Measurements from ENCODE around the gene FAM3D.

FAM3D gene

DNA sequence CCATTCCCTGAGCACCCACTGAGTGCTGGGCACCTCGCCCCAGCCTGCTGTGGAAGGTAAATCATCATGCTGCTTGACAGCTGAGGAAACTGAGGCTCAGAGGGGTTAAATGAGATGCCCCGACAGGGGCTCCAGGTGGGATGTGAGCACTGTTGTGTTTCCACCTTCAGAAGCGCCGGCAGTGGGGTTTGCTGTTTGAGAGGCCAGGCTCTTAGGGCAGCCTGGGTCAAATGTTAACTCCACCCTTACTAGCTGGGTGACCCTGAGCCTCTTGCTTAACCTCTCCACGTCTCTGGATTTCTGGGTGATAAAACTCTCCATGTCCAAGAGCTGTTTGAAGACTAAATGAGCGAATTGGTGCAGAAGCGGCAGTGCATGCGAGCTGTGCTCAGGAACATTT, 43.1 kb downstream of the FAM3D start:
- Histone ChIP-seq H3K4me1 (ENCODE audit: control insufficient read depth, insufficient read depth, low read length, poor library complexity, severe bottlenecking) (no peaks in the 10 kb centered on the region), H3K27me3 (replicated peaks; ENCODE audit: control insufficient read depth, insufficient read depth, low read length, poor library complexity, severe bottlenecking) (no peaks in the 10 kb centered on the region)

DNA sequence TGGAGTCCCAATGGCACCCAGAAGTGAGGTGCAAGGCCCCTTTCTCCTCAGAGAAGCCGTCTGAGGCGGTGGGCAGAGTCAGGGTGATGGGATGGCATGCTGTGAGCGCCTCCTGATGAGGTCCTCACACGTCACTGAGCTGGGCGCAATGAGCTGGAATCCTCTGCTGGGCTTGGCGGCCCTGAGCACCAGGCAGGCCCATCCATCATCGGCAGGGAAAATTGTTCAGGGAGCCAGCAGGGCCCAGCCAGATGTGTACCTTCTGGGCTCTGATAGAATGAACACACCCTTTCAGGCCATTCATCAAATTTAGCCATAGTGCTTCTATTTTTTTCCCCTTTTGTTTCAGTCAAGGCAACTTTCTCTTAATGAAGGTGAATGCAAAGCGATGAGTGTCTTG, 43.7 kb downstream of the FAM3D start:
- no peak for DNase-seq
- Histone ChIP-seq H3K27me3 (replicated peaks; ENCODE audit: control insufficient read depth, insufficient read depth, low read length, poor library complexity, severe bottlenecking) (no peaks in the 10 kb centered on the region), H3K4me1 (ENCODE audit: control insufficient read depth, insufficient read depth, low read length, poor library complexity, severe bottlenecking) (no peaks in the 10 kb centered on the region), H3K27ac (ENCODE audit: insufficient read depth, low read length, poor library complexity, severe bottlenecking) (no peak overlapping the region), H3K36me3 (ENCODE audit: control insufficient read depth, insufficient read depth, low read length) (no peaks in the 10 kb centered on the region), H3K9me3 (ENCODE audit: control insufficient read depth, low read length) (no peaks in the 10 kb centered on the region), H3K4me3 (ENCODE audit: insufficient read depth, low read depth, low read length, poor library complexity, severe bottlenecking) (no peak overlapping the region)

More for the DNA sequence above, 43.1 kb downstream of the FAM3D start:
- Histone ChIP-seq H3K36me3 (ENCODE audit: control insufficient read depth, insufficient read depth, low read length) (no peaks in the 10 kb centered on the region), H3K9me3 (ENCODE audit: control insufficient read depth, low read length) (no peaks in the 10 kb centered on the region), H3K4me3 (ENCODE audit: insufficient read depth, low read depth, low read length, poor library complexity, severe bottlenecking) (no peak overlapping the region), H3K27ac (ENCODE audit: insufficient read depth, low read length, poor library complexity, severe bottlenecking) (no peak overlapping the region)
- no peak for DNase-seq

DNA sequence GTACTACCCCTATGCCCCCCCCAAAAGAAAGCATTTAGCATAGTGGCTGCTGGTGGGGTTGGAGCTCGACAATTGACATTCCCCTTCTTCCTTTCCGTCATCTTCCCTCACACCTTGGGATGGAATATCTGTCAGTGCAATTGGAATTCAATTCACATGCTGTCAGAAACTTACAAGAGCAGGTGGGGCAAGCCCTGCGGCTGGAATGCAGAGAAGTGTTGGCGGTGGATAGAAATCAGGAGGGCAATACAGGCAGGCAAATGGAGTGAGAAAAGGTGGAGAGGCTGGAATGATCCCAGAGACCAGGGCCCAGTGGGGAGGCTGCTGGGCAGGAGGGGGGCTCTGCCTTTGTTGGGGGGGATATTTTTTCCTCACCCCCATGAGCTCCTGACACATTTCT, 44.1 kb downstream of the FAM3D start:
- H3K4me1 ChIP-seq (ENCODE audit: control insufficient read depth, insufficient read depth, low read length, poor library complexity, severe bottlenecking), result no peaks in the 10 kb centered on the region
- no peak overlapping the region for H3K27ac ChIP-seq (ENCODE audit: insufficient read depth, low read length, poor library complexity, severe bottlenecking)
- no peaks in the 10 kb centered on the region for H3K36me3 ChIP-seq (ENCODE audit: control insufficient read depth, insufficient read depth, low read length)
- no peak overlapping the region for H3K4me3 ChIP-seq (ENCODE audit: insufficient read depth, low read depth, low read length, poor library complexity, severe bottlenecking)
- DNase-seq, result no peak
- H3K9me3 ChIP-seq (ENCODE audit: control insufficient read depth, low read length), result no peaks in the 10 kb centered on the region
- H3K27me3 ChIP-seq (replicated peaks; ENCODE audit: control insufficient read depth, insufficient read depth, low read length, poor library complexity, severe bottlenecking), result no peaks in the 10 kb centered on the region

DNA sequence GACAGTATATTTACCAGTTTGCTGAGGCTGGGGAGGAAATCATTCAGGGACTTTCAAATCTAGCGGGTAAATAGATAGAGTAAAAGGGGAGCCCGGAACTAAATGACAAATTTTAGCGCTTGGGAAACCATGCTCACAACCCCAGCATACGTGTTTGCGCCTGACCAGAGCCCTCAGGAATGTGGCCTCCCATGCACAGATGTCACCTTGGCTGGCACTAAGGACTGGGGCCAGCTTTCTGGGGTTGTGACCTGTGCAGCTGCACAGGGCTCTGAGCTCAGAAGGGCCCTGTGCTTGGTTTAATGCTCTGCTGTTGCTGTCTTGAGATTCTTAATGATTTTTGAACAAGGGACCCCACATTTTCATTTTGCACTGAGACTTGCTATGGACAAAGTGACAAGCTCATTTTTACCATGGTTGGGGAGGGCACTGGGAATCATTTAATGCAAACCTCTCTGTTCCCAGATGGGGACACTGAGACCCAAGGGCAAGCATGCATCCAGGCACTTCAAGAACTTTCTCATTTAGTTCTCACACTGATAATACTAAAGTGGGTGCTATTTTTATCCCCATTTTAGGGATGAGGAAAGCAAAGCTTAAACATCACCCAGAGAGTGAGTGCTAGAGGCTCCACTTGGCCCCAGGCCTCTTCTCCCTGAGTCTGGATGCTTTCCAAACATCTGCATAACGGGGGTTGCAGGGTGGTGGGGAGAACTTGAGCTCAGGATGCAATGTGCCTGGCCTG, 45.3 kb downstream of the FAM3D start:
- Histone ChIP-seq H3K27ac (ENCODE audit: insufficient read depth, low read length, poor library complexity, severe bottlenecking) (no peak overlapping the region), H3K36me3 (ENCODE audit: control insufficient read depth, insufficient read depth, low read length) (no peaks in the 10 kb centered on the region), H3K9me3 (ENCODE audit: control insufficient read depth, low read length) (no peaks in the 10 kb centered on the region), H3K4me1 (ENCODE audit: control insufficient read depth, insufficient read depth, low read length, poor library complexity, severe bottlenecking) (no peaks in the 10 kb centered on the region), H3K4me3 (ENCODE audit: insufficient read depth, low read depth, low read length, poor library complexity, severe bottlenecking) (no peak overlapping the region), H3K27me3 (replicated peaks; ENCODE audit: control insufficient read depth, insufficient read depth, low read length, poor library complexity, severe bottlenecking) (no peaks in the 10 kb centered on the region)
- DNase-seq, result no peak

DNA sequence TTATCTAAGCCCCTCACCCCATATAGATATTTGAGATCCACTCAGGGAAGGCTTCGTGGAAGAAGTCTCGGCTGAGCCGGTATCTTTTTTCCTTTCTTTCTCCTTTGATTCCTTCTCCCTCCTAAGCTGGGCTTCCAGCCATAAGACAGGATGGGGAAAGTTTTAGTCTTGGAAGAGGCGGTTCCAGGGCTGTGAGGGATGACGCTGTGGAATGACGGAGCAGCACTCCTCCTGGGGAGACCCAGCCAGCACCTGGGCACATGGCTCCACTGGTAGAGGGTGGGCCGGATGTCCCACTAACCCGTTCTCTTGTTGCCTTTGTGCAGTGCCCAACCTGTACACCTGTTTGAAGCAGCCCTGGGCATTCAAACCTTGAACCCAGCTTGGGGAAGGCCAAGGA, 46.2 kb downstream of the FAM3D start:
- Histone ChIP-seq H3K36me3 (ENCODE audit: control insufficient read depth, insufficient read depth, low read length) (no peaks in the 10 kb centered on the region), H3K27me3 (replicated peaks; ENCODE audit: control insufficient read depth, insufficient read depth, low read length, poor library complexity, severe bottlenecking) (no peaks in the 10 kb centered on the region), H3K9me3 (ENCODE audit: control insufficient read depth, low read length) (no peaks in the 10 kb centered on the region), H3K27ac (ENCODE audit: insufficient read depth, low read length, poor library complexity, severe bottlenecking) (no peak overlapping the region), H3K4me1 (ENCODE audit: control insufficient read depth, insufficient read depth, low read length, poor library complexity, severe bottlenecking) (no peaks in the 10 kb centered on the region), H3K4me3 (ENCODE audit: insufficient read depth, low read depth, low read length, poor library complexity, severe bottlenecking) (no peak overlapping the region)
- DNase-seq, result no peak

DNA sequence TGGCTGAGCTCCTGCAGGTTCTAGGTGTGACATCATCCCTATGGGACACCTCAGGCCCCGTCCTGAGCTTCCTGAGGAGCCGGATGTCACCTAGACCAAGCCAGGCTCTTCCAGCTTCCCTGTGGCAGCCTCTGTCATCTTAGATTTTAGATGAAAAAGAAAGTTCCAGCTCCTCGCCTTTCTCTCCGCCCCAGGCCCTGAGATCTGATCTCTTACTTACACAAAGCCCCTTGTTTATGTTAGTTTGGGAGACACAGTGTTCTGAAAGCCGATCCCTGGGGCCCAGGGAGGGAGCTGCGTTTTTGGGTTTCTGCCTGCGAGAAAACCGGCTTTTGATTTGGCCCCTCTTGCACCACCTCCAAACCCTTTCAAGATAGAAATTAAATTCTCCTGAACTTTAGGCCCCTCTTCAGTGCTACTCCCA, 49.2 kb downstream of the FAM3D start:
- no peak overlapping the region for H3K27ac ChIP-seq (ENCODE audit: insufficient read depth, low read length, poor library complexity, severe bottlenecking)
- DNase-seq, result no peak
- no peaks in the 10 kb centered on the region for H3K9me3 ChIP-seq (ENCODE audit: control insufficient read depth, low read length)
- H3K4me3 ChIP-seq (ENCODE audit: insufficient read depth, low read depth, low read length, poor library complexity, severe bottlenecking), result no peak overlapping the region
- no peaks in the 10 kb centered on the region for H3K4me1 ChIP-seq (ENCODE audit: control insufficient read depth, insufficient read depth, low read length, poor library complexity, severe bottlenecking)
- H3K27me3 ChIP-seq (replicated peaks; ENCODE audit: control insufficient read depth, insufficient read depth, low read length, poor library complexity, severe bottlenecking), result no peaks in the 10 kb centered on the region
- H3K36me3 ChIP-seq (ENCODE audit: control insufficient read depth, insufficient read depth, low read length), result no peaks in the 10 kb centered on the region

DNA sequence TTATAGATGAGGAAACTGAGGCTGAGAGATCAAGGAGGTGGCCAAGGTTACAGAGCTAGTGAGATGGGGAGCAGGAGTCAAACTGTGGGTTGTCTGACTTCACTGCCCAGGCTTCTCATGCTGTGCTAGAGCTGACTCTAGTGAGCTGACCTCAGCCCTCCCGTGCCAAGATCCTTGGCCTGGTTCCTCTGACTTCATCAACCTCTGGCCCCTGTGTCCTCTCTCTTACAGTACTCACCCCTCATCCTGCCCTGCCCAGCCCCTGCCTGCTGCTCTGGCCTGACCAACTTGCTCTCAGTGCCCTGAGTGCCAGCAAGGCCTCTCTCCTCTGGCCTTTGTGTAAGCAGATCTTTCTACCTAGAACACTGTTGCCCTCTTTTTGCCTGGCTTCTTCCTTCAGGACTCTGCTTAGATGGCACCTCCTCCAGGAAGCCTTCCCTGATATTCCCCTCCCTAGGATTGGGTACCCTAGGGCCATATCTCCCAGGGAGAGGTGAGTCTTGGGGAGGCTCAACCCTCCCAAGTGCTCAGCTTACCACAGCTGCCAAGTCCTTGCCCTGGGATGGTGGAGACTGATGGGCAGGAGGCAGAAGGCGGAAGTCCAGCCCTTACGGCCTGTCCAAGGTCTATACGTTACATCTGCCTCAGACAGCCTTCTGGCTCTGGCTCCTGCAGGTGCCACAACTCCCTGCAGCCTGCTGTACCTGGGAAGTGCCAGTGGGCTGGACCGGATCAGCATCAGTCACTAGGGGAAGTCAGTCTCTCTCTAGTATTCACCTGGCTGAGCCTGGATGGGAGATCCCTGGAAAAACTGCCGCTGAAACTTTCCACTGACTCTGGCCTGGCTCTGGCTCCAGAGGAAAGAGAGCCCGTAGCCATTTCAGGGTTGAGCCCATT, 53.1 kb downstream of the FAM3D start:
- Histone ChIP-seq H3K36me3 (ENCODE audit: control insufficient read depth, insufficient read depth, low read length) (no peaks in the 10 kb centered on the region), H3K27me3 (replicated peaks; ENCODE audit: control insufficient read depth, insufficient read depth, low read length, poor library complexity, severe bottlenecking) (no peaks in the 10 kb centered on the region), H3K4me1 (ENCODE audit: control insufficient read depth, insufficient read depth, low read length, poor library complexity, severe bottlenecking) (no peaks in the 10 kb centered on the region), H3K27ac (ENCODE audit: insufficient read depth, low read length, poor library complexity, severe bottlenecking) (no peak overlapping the region), H3K4me3 (ENCODE audit: insufficient read depth, low read depth, low read length, poor library complexity, severe bottlenecking) (no peak overlapping the region), H3K9me3 (ENCODE audit: control insufficient read depth, low read length) (no peaks in the 10 kb centered on the region)
- DNase-seq, result no peak

DNA sequence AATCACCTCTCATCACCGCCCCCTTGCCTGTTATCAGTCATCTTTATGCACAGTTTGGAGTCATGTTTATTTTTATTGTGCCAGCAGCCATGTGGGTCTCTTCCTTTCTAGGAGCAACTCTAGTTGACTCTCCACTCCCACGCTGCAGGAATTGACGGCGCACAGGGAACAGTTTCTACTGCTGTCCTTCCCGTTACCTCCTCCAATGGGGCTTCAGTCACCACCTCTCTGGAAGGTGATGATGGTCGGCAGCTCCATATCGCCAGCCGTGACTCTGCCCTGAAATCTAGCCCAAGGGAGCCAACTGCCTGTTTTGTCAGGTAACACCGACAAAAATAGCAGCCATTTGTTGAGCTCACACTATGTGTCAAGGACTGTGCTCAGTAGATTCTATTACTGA, 53.7 kb downstream of the FAM3D start:
- Histone ChIP-seq H3K36me3 (ENCODE audit: control insufficient read depth, insufficient read depth, low read length) (no peaks in the 10 kb centered on the region), H3K27ac (ENCODE audit: insufficient read depth, low read length, poor library complexity, severe bottlenecking) (no peak overlapping the region), H3K4me3 (ENCODE audit: insufficient read depth, low read depth, low read length, poor library complexity, severe bottlenecking) (no peak overlapping the region), H3K27me3 (replicated peaks; ENCODE audit: control insufficient read depth, insufficient read depth, low read length, poor library complexity, severe bottlenecking) (no peaks in the 10 kb centered on the region), H3K4me1 (ENCODE audit: control insufficient read depth, insufficient read depth, low read length, poor library complexity, severe bottlenecking) (no peaks in the 10 kb centered on the region), H3K9me3 (ENCODE audit: control insufficient read depth, low read length) (no peaks in the 10 kb centered on the region)
- no peak for DNase-seq

DNA sequence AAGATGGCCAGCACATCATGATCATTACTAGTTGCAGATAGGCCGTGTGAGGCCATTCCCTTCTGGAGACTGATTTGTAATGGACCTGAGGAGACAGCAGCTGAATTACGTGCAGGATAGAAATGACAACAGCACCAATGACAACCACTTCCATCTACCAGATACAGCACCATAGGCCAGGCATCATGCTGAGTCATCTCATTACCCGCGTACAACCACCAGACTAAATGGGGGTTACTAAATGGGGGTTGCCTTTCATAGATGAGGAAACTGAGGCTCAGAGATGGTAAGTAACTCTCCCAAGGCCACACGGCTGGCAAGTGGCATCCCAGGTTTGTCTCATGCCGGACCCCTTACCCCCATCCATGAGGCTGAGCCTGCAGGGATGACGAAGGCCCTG, 56.6 kb downstream of the FAM3D start:
- Histone ChIP-seq H3K4me3 (ENCODE audit: insufficient read depth, low read depth, low read length, poor library complexity, severe bottlenecking) (no peak overlapping the region), H3K27me3 (replicated peaks; ENCODE audit: control insufficient read depth, insufficient read depth, low read length, poor library complexity, severe bottlenecking) (no peaks in the 10 kb centered on the region), H3K4me1 (ENCODE audit: control insufficient read depth, insufficient read depth, low read length, poor library complexity, severe bottlenecking) (no peaks in the 10 kb centered on the region), H3K9me3 (ENCODE audit: control insufficient read depth, low read length) (no peaks in the 10 kb centered on the region), H3K27ac (ENCODE audit: insufficient read depth, low read length, poor library complexity, severe bottlenecking) (no peak overlapping the region), H3K36me3 (ENCODE audit: control insufficient read depth, insufficient read depth, low read length) (no peaks in the 10 kb centered on the region)
- no peak for DNase-seq

DNA sequence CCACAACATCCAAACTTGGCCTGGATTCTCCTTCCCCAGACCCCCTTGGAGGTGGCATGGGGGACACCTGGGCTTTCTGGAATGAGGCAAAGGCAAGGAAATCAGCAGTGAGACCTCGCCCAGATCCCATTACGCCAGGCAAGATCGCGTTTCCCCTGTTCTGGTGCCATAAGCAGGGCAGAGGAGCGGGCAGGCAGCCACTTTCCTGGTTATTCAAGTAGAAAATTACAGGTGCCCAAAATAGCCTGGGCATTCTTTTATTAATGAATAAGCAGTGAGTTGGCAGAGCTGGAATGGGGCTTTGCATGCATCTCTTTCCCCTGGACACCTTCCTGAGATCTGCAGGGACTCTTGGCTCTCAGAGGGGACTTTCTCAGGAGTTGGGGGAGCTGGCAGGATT, 57.9 kb downstream of the FAM3D start:
- Histone ChIP-seq H3K4me1 (ENCODE audit: control insufficient read depth, insufficient read depth, low read length, poor library complexity, severe bottlenecking) (no peaks in the 10 kb centered on the region), H3K27ac (ENCODE audit: insufficient read depth, low read length, poor library complexity, severe bottlenecking) (no peak overlapping the region), H3K36me3 (ENCODE audit: control insufficient read depth, insufficient read depth, low read length) (no peaks in the 10 kb centered on the region), H3K27me3 (replicated peaks; ENCODE audit: control insufficient read depth, insufficient read depth, low read length, poor library complexity, severe bottlenecking) (no peaks in the 10 kb centered on the region), H3K4me3 (ENCODE audit: insufficient read depth, low read depth, low read length, poor library complexity, severe bottlenecking) (no peak overlapping the region), H3K9me3 (ENCODE audit: control insufficient read depth, low read length) (no peaks in the 10 kb centered on the region)
- DNase-seq, result no peak

Data from effector memory CD4-positive, alpha-beta T cell (primary cell).